ENCODE results near the gene ZIC1.

The ZIC1 gene

DNA sequence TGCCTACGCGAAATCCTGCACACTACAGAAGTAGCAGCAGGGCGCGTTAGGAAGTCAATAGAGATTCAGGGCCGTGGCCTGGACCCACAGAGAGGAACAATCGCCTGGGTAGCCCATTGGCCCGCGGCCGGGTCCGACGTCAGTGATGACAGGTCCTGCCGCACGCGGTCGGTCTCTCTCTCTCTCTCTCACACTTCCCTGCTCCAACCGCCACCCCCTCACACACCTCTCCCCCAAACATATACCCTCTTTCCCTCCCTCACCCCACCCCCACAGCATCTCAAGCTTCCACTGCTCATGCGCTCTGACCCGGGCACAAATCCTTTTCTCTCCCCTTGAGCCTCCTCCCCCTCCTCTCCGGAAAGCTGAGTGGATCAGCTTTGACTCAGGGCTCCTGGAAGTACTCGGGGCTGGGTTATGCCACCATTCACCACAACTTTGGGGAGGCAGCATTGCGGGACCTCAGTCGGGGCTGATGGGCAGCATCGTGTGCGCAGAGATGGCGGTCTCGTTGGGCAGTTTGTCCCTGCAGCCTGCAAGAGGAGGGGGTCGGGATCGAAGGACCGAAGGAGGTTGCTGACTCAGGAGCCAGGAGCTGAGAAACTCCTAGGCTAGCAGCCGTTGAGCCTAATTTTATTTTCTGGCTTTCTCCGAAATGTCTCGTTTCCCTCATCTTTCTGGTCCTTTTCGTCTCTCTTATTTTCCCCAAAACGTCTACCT is 11.8 kb upstream of the ZIC1 start:
- no peak for DNase-seq

DNA sequence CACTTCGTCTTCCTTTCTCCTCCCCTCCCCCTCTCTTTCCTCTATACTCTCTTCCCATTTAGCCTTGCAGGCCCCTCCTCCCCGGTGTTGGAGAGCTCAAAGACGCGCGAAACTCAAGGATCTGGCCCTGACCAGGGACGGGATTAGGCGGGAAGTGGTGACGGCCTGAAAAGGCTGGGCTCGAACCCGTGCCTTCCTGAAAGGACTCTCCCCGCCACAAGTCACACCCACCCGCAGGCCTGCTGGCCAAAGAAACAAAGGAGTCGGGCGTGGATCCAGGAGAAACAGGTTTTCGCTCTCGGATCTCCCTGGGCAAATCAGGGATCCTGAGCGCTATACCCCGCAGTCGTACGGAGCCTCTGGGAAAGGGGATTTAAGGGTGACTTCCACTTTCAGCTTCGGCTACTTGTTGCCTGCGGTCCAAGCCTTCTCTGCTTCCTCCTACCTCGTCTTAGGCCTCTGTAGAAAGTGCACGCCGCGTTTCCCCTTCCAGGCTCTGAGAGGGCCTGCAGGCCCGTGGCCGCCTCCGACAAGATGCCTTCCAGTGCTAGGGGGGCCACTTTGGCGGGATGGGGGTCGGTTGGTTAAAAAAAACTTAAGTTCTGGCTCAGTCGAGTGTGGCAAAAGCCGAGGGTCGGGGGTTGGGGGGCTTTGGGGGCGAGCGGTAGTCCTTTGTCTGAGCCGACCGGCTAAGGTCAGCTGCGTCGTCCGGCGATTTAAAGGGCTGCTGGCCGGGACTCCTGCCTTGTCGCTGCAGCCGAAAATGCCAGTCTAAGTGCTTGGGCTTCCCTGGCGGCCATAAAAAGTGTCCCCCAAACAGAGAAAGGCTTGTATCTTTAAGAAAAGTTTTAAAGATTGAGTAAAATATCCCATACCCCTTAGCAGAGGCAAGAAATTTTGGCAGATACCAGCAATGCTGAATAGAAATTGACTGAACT is 11.0 kb upstream of the ZIC1 start:
- DNase-seq = no peak

DNA sequence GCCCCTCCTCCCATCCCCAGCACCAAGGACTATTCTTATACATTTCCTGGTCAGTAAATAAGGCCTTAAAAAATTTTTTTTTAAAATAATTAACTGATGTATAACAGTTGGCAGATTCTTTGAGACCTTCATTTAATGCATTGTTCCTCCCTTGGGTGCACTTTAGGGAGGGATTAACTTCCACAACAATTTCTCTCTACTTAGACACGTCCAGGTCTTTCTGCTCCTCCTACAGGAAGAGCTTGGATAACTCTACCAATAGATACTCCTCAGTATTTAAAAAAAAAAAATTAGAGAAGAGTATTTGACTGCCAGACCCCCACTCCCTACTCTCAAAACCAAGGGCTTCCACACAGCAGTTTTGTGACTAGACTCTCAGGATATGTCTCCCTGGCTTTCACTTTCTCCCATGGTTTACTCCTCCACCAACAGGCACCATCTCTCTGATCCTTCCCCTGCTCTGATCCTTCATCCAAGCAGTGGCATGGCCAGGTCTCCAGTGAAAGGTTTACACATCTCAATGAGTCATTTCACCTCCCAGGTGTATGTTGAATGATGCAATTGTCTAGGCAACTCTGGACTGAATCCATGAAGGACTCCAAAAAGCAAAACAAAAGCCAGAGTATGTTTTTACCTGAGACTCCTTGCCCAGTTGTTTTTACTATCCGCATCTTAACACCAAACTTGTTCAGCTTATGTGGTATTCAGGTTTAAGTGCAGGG is 10.2 kb upstream of the ZIC1 start:
- no peak for DNase-seq

DNA sequence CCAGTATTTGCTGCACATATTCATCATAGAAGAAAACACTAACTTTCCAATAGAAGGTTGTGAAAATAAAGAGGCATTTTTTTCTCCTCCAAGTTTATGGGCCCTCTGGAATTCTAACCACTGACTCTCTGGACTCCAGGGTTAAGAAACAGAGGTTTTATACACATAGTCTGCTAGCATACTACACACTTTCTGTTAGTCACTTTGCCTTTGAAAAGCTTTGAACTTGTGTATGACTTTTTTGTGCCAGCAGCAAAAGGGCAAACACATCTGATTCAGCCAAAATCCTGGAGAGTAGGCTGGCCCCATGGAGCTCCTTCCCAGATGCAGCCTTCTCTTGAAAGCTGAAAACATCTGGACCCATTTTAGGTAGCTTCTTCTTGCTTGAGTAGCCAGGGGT is 9.1 kb upstream of the ZIC1 start:
- DNase-seq = no peak

DNA sequence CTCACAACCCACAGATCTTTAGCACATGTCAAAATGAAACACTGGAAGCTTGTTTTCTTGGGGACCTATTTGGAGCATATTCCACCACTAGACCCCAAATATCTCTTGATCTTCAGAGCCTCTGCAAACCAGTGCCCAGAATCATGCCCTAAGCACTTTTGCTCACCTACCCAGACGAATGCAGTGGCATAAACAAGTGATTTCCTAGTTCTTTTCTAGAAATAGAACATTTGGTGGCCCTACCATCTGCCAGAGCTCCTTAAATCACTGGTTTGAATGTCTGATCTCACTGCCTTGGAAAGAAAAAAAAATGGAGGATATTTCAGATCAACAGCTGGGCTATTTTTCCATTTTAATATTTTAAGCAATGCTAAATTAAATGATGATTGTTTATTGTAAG is 8.2 kb upstream of the ZIC1 start:
- DNase-seq = no peak

DNA sequence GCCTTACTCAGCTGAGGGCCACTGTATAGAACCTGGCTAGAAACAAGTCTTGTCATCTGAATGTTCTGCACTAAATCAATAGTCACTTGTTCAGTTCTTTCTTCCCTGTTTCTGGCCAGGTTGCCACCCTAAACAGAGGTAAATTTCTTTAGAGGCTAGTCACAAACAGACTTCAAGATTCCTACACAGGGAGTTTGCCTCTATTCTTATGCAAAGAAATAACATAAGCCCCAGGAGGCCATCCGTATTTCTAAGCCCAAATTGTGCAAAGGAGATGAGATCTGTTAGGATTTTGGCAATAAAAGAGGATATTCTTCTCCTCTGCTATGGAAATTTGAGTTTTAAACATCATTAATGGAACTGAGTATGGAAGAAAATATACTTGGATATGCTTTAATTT is 7.7 kb upstream of the ZIC1 start:
- DNase-seq = no peak

DNA sequence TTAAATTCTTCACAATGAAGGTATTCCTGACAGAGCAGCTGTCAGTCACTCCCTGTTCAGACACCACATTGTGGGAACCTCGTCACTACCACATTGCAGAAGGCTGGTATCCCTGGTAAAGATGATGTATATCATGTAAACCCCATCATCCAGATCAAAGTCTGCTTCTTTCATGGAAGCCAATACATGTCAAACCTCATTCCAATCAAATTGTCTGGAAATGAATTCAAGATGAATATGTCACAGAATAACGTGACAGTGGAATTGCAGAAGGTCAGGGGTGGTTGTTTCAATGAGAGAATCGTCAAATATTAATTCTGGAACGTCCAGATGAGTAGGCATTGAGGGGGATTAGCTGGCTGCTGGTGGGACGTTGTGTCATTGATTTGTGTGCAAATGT is 7.0 kb upstream of the ZIC1 start:
- no peak for DNase-seq

DNA sequence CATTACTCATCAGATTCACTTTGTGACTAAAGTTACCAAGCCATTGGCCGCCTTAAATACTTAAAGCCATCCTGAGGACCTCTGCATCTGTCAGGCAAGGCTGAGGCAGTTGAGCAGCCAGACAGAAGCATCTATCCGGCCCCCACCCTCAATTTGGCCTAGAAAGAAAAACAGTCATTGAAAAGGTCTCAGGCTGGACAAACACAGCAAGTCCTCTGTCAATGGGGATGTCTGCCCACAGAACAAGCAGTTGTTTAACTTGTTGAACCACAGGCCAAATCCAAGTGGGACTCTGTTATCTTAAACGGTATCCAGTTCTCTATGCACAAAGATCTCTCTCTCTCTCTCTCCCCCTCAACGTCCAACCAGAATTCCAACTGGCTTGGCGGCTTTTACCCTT is 5.7 kb upstream of the ZIC1 start:
- DNase-seq = no peak

DNA sequence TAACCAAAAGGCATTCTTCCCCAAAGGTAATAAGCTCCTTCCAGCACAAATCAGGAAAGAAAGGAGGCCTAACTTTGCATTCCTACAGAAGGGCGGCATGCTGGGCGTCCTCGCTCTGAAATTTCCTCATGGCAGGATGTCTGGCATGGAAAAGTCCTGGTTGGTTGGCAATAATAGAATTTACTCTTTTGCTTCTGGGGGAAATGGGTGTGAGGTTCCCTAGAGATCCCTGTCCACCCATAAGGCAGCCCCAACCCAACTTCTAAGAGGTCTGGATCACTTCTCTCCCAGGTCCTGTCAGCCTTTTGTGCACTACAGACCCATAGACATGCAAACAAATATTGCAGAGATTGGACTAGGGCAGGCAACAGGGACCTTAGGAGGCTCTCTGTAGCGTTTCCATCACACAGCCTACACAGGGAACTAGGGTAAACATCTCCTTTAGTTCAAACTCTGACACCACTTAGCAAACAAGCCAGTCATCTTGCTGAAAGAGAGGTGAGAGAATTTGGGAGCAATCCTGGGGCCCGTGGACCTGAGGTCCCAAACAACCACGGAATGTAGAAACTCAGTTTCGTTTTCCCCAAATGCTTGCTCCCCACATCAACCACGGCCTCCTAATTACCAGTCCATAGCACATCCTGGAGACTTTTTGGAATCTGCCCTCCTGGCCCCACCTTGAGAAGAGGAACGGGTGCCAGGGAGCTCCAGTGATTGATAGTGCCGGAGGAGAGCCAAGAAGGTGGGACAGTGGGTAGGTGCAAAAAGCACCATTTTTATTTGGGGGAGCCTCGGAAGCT is 5.0 kb upstream of the ZIC1 start:
- DNase-seq = no peak

DNA sequence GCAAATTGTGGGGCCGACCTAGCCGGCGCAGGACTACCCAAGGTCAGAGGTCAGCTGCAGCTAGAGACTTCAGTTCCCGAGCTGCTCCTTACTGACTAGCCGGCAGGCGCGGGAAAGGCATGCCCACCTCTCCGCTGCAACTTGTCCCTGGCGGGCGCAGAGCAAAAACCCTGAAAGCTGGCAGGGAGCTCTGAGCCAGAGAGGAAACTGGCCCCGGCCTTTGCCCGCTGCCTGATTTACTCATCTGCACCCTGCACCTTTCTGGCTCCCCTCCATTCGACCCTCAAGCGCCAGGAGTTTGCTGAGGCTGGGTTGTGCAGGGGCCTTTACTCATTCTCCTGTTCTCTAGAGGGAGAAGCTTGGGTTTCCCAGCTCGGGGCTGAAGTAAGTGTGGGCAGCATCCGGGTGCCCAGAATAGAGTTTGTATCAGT is 4.3 kb upstream of the ZIC1 start:
- DNase-seq = no peak

DNA sequence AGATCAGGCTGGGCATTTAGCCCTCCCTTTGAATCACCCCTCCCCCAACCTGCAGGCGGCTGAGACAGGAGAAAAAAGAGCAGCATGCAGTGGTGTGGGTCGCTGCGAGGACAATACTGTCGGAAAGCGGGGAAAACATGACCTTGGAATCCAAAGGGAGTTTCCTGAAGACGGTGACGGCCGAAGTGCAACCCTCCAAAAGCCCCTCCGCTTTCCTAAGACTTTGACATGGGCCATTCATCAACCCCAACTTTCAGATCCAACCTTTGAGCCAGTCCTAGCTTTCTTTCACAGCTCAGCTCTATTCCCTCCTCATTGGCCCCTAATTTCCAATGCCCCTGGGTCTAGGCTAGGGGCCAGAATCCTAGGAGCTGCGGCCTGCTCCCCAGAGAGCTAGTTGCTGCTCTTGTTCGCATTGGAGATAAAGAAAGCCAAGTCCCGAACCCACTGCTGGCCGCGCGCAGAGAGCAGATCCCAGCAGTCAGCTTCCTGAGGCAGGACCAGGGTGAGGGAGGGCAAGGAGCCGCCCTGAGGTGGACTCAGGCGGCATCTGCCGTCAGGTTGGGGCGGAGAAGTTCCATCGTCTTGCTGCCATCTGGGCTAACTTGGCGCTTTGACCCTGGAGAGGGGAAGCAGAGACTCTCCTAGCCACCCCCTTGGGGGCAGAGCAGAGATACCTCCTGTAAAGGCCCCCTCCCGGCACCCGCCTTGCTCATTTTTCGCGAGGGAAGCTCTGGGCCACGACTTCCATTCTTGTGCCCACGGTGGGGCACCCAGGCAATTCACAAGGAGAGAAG is 3.7 kb upstream of the ZIC1 start:
- no peak for DNase-seq

DNA sequence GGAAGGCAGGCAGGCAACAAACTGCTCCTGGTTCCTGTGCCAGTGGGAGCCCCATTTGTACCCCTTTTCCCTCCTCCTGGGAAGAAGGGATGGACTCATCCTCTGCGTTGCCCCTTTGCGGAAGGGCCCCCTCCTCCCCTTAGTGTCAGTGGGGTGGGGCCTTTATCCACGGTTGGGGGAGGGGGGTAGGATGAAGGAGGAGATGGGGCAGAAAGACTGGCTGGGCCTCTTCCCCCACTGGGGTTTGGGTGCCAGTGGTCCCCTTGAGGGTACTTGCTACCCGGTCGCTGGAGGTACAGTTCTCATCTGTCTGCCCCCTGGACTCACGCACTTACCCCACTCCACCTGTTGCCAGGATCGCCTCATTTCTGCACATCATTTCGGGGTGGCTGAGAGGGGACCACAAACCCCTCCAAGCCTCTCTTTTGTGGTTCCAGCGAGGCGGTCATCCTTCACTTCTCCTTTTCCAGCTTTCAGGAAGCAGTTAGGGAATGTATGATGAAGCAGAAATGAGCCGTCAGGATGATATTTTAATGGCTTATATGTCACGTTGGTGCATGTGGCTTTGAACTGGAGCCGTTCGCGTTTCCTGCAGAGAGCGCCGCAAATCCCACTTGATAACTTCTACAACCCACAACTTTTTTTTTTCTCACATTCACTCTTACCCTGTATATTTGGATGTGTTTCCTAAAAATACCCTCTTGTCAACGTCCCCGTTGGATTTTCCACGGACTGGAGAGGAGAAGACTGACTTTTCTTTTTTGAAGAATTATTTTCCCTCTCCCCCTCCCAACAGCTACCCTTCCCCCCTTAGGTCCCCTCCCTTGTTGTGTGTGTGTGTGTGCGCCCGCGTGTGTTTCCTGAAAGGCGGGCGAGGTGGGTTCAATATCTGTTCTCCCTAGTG is 2.9 kb upstream of the ZIC1 start, which contains the start of gene ZIC4:
TSS of gene ZIC4 (minus strand) at position 516 of the 904 bp plus-strand sequence. CDS start 3,746 bp downstream, outside the sequence.
- no peak for DNase-seq

DNA sequence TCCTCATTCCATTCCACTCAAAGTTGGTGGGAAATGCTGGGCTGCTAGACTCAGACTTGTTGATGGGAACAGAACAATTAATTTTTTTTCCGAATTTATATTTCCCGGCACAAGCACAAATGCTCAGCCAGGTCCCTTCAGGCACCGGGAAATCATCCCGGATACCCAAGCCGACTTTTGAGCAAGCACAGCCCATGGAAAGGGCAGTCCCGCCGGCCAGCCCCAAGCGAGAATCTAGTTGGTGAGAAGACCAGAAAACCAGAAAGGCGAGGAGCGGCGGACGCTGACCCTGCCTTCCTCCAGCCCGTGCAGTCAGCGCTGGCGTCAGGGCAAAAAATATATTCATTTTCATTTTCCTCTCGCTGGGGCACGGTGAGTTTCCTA is 2.1 kb upstream of the ZIC1 start:
- DNase-seq = no peak

DNA sequence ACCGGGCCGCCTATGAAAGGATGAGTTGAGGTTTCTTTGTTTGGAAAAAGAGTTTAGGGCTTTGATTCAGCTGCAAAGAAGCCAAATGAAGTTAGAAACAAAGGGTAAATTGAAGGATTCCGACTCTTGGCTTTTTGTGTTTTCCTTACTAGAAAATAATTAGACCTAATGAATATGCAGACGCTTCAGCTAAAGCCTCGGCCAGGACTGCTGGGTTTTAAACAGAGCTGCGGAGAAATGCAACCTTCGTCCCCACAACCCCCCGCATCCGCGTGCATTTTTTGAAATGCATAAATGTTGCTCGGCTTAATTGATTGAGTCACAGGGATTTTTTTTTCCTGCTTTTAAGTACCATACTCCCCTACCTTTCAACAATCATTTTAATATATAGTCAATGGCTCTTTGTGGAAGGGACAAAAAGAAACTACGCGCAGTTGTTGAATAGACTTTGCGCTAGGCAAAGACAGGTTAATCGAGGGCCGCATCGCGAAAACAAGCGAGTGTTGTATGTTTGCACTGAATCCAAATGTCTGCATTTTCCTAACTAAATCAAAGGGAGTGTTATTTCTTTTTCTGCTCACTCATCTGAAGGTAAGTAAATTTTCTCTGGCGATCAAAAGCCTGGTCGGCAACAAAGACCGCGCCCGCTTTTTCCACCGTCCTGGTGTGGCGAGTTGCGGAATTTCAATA is 1.5 kb upstream of the ZIC1 start:
- no peak for DNase-seq

DNA sequence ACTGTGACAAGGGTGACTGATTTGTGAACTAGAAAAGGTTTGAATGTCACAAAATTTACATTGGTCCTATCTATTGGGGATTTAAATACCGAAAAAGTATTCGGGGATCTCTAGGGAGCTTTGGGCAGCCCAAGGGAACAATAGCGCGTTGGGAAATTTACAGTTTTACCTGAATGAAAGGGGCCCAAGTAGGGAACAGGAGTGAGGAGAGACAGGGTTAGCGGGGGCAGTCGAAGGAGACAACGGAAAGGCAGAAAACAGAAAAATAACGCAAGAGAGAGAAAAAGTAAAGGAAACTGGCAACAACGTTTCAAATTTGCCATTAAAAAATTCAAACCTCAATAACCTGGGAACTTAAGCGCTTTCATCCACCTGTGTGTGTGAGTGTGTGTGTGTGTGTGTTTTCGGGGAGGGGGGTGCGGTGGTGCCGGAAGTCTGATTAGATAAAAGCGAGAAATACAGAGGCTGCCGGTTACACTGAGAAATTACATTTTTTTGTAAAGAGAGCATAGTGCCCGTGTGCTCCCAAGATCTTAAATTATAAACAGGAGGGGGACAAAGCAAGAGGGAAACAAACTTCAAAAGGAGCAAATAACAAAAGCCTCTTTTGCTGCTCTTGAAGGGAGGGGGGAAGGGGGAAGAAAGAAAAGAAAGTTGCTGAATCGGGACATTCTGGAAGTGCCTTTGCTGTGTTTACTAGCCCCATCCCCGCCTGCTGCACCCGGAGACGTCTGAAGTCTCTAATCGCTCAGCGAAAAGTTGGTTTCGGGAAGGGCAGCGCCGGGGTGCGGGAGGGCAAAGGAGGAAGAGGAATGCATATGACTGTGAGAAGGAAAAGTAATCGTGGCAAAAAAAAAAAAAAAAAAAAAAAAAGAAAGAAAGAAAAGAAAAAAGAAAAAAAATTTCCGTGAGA is 721 bp upstream of the ZIC1 start:
- no peak for DNase-seq

DNA sequence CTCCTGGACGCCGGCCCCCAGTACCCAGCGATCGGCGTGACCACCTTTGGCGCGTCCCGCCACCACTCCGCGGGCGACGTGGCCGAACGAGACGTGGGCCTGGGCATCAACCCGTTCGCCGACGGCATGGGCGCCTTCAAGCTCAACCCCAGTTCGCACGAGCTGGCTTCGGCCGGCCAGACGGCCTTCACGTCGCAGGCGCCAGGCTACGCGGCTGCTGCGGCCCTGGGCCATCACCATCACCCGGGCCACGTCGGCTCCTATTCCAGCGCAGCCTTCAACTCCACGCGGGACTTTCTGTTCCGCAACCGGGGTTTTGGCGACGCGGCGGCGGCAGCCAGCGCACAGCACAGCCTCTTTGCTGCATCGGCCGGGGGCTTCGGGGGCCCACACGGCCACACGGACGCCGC is 956 bp downstream of the ZIC1 start:
- no peak for DNase-seq

DNA sequence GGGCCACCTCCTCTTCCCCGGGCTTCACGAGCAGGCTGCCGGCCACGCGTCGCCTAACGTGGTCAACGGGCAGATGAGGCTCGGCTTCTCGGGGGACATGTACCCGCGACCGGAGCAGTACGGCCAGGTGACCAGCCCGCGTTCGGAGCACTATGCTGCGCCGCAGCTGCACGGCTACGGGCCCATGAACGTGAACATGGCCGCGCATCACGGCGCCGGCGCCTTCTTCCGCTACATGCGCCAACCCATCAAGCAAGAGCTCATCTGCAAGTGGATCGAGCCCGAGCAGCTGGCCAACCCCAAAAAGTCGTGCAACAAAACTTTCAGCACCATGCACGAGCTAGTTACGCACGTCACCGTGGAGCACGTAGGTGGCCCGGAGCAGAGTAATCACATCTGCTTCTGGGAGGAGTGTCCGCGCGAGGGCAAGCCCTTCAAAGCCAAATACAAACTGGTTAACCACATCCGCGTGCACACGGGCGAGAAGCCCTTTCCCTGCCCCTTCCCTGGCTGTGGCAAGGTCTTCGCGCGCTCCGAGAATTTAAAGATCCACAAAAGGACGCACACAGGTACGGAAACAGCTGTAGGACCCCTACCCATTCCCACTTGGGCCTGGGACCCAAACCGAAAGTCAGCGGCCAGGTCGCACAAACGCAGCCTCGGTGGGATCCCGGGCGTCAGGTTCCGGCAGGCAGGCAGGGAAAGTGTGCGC is 1.5 kb downstream of the ZIC1 start:
- DNase-seq = no peak

DNA sequence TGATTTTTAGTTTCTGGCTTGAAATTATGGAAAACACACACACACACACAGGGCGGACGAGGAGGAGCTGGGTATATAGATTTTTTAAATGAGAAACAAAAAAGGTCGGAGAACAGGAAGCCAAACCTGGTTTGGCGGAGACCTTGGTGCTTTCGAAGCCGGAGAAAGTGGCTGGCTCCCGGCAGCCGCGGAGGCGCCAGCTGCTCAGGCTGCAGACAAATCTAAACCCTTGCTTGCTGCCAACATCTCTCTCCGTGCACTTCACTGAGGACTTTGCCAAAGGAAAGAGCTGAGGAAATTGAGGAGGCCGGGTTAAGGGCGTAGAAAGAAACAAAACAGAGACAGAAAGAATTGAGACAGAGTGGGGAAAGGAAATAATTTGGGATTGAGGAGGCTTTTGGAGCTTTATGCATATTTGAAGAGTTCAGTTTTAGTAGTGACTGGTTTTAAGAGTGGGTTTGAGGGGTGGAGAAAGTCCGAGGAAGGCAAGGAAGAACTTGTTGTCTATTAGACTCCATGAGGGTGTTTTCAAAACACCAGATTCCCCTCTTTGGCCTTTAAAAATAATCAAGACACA is 2.2 kb downstream of the ZIC1 start:
- DNase-seq = no peak
